GM21390 (cell line): Measurements from ENCODE around the gene GOLT1A.

Experiments used
- ATAC-seq: cut with Tn5 transposase; IDR thresholded peaks from one replicate; pipeline ENCODE4 v1.9.1; 2021; ENCODE audit not compliant: unreplicated experiment

Gene GOLT1A

DNA sequence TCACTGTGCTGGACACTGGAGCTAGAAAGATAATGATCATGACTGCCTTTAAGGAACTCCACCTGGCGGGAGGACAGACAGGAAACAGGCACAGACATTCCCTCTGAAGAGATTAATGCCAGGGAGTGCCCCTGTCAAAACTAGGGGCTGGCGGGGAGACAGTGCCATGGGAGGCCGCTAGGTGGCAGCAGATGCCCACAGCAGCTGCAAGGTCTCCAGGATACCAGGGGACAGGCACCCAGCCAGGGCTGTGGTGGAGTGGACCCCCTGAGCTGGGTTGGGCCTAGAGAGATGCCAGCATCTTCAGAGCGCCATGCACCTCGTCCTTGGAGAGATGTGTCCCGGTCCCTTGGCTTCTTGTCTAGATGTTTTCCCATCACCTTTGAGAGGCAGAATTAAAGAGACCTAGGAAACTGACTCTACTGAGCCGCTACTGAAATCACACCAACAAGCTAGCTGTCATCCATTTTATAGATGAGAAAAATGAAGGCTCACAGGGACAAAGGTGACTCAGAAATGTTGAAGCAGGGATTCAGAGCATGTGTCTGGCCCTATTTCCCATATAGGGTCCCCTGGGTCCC is 51.2 kb downstream of the GOLT1A start:
- ATAC-seq: no peak

DNA sequence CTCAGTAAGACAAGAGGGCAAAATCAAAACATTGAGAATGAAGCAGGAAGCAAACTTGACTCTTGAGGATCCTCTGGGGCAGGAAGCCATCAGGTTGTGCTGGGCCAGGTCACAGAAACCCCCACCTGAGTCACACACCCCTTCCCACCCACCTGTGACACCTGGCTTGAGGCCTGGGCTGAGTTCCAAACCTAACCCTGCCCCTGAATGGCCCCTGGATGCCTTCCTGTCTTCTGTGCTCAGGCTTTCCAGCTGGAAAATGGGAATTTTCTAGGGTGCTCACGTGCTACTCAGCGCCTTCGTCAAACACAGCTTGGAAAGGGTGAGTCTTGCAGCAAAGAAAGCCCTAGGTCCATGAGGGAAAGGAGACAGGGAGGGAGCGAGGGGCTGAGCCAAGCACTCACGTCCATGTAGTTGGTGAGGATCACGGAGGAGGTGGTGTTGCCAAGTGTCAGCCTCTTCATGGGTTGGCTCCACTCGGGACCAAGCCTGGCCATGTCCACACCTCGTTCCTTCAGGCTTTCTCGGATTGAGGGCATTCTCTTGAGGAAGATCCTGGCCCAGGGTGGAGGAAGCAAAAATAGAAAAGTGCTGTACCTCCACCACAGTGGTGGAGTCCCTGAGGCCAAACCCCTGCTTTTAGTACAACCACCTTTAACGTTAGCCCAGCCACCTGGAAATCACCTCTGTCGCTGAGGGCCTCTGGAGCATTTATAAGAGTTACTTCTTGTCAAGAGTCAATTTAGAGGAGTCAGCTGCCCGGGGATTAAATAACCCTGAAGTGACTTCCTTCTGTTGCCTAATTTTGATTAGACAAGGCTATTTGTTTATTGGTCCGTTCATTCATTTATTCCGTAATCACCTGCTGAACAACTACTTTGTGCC is 51.9 kb downstream of the GOLT1A start:
- no peak for ATAC-seq

DNA sequence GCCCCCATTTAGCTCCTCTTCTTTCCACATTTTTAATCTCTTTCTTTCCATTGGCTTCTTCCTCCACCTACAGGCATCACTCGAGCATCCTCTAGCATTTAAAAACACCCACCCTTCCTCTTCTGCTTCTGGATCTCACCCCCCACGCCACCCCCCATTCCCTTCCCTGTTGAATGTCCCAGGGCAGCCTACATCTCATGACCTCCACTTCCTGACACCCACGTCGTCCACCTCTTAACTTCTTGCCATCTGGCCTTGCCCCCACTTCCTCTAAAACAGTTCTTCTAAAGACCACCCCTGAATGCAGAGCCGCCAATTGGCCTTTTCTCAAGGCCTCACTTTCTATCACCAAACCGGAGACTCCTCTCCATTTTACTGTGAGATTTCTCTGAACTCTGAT is 55.8 kb downstream of the GOLT1A start:
- no peak for ATAC-seq

DNA sequence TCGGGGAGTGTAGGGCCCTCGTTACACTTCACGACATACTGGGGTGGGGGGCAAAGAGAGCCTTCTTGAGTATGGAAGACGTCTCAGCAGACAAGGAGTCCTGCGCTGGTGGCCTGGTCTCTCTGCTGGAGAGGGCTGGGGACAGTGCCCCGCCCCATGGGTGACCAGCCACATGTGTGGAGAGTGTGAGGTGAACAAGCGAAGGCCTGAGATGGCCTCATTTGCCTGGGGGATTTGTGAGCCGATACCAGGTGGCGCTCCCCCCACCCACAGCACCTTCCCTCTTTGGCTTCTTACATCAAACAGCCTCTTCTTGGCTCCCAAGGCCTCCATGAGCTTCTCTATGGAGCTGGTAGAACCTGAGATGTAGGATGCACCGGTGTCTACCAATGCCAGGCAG is 57.9 kb downstream of the GOLT1A start:
- no peak for ATAC-seq

DNA sequence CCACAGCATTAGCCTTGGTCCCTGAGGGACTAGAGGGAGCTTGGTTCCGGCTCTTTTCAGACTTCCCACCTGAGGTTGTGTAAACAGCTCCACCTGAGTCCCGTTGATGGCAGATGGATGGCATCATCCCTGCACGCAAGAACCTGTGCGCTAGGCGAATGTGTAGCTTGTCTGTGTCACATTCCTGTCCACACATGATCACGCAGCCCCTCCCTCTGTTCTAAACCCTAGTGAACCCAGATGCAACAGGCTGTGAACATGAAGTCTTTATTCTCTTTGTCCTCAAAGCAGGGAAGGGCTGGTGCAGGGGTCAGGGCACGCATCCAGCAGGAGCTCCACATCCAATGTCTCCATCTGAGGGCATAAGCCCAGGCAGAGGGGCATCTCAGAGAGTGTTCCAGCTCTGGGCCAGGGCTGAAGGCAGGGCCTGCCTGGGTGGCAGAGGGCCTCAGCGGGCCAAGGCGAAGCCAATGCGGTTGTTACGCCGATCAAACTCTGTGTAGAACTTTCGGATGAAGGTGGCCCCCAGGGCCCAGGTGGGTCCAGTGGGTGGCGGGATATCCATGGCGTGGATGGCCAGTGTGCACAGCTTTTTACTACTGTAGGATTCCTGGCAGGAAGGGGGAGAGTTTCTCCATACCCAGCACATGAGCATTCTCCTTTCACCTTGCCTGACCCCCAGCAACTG is 59.1 kb downstream of the GOLT1A start:
- ATAC-seq: no peak

DNA sequence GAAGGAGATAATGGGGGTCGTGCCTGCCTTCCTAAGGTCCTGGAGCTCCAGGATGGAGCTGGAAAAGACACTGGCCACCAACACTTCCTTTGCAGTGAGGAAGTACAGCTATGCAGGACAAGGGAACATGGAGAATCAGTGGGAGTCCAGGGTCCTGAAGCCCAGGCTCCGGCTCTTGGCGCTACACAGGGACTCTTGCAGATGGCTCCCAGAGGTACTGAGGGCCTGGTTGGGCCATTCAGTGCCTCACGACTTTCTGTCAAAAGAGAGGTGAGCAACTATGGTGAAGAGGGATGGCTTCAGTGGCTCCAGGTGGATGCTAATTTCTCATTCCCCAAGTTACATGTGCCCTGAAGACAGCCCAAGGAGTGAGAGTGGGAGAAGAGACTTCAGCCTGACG is 60.1 kb downstream of the GOLT1A start:
- no peak for ATAC-seq

DNA sequence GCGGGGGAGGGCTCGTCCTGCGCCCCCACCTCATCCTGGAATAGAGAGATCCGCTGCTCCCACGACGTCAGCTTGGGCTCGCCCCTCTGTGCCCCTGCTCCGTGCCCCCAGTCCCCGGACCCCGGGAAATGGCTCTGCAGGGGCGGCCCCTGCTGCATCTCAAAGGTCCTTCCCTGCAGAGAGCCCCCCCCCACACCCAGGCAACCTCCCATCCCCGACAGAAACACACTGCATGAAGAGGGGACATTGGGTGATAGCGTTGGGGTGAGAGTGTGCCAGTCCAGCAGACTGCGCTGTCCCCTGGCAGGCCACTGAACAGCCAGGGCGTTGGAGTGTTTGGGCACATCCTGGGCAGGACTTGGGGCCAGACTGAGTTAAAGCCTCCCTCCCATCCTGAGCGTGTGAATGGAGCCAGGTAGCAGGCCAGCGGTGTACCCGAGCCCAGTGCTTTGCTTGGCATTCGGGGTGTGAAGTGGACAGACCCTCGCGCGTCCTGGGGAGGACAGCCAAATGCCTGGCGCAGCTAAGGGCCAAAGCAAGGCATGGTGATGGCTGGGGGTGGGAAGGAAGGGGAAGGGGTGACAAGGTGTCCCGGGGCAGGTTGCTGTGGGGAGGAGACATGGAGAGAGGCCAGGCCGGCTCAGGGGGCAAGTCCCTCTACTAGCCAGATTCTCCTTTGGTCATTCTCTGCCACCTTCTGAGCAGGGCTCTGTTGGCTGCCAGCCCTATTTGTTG is 61.3 kb downstream of the GOLT1A start:
- ATAC-seq: no peak

DNA sequence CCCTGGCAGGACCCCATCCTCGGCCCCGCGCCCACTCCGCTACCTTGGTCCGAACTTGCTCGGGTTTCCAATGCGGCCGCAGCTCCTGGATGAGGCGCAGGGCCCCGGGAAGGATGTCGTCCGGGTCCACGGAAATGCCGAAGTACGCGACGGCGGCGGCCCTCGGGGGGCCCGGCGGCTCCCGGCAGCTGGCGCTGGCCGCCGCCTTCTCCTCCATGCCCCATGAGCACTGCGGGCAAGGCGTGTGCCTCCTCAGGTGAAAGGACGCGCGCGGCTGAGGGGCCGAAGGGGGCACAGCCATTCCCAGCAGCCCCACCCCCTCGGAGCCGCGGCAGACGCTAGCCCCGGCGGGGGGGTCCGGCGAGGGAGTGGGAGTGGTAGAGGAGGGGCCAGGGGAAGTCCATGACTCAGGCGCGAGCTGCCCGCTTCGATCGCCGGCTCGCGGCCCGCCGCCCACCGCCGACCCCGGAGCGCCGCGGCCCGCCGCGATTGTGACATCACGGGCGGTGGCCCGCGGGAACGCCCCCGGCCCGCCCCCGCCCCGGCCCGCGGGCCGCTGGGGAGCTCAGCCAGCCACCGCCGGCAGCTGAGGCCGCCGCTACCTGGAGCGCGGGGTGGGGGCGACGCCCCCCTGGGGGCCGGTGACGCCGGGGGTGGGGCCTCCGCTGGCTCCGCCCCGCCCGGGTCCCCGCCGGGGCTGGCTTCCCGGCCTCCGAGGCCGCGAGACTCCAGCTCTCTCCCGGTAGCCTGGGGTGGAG is 62.1 kb downstream of the GOLT1A start, which contains the start of gene ETNK2:
Gene ETNK2, minus strand, starts transcription at position 493 of the 758 bp plus-strand sequence. Its CDS starts 192 bp downstream, at position 301.
- no peak for ATAC-seq

DNA sequence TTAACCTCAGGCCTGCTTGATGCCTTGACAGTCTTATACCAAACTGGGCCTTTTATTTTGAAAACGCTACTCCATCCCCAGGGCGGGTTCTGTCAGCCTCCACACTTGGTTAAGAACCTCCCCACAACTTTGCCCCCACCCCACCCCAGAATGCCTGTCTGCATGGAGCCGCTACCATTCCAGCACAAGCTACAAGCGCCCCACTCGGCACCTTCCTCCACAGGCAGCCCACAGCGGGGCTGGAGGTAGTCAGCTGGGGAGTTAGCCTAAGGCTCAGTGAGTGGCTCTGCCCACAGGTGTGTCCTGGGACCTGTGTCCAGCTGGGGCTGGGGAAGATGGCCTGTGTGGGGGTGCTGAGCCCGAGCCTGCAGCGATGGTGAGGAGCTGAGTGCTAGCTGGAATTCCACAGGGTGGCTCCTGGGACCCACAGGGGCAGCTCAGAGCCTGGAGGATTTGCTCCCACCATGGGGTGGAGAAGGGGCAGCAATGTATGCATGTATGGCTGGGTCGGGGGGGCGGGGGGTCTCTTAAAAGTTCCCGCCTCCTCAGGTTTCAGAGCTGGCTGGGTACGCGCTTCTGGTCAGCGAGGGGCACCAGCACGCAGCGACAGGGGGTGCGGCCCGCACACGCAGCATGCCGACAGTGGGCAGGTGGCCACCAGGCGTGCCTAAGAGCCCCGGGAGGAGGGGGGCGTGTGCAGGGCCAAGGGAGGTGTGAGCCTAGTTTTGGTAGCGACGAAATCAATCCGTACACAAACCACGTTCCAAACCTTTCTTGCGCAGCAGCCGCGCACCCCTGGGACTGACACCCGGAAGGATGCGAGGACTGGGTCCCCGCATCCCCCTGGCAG is 62.9 kb downstream of the GOLT1A start:
- ATAC-seq: no peak

DNA sequence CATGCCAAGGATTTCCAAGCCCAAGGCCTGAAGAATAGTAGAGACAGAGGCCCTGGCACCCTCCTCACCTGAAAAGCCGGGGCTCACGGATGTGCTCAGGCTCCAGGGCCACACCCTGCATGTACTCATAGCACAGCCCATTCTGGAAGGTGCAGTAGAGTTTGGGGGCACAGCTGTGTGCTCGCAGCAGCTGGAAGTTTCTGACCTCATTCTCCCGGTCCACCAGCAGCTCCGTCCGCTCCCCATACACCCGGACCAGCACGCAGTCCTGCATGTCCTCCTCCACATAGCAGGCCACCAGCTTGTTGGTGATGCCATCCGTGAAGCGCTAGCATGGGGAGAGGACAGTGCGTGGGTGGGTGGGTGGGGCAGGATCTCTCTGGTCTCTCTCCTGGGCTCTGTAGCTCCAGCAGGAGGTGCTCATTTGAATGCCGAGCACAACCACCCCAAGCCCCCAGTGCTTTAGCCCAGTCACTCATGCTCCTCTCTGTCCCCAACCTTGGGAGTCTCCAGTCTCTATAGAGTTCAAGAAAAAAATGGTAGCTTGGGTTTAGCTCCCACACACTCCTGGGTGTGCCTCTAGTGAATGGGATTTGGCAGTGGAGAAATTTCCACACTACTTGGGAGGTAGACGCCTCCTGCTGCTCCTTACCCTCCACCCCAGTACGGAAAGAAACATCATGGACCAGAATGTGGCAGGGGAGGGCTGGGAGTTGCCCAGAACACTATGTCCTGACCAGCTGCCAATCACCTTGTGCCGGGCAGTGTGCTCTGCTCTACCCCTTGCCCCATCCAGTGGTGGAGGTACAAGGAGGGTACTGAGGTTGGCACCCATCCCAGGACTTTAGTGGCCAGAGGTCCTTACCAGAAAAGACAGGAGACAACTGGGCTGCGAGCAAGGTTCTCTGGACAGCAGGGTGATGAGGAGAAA is 63.9 kb downstream of the GOLT1A start:
- ATAC-seq: no peak

DNA sequence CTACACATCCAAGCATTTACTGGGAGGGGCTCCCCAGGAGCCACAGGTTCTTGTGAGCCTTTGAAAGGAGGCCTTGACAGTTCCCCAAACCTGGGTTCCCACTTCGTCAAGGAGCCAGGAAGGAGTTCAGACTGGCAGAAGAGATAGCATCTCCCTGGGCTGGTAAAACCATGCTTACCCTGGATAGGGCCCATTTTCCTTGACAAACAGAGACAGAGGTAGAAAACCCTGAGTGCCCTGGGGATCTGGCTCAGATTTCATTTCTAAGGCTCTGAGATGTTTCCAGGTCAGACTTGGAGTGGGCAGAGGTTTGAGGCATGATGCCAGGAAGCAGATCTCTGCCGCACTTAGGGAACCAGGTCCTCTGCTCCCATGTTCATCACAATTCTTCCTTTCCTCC is 64.7 kb downstream of the GOLT1A start:
- ATAC-seq: no peak
